Hepatic stellate cell (primary cell): ENCODE results near the gene EDEM1.
"Not testable (repeated sequence)": the region's sequence is repeated elsewhere in the genome, so short reads cannot be mapped to it uniquely, and the experiment has no call there.

ENCODE experiments used
- DNase-seq: peaks from one replicate; pipeline ENCODE4 v3.0.0; 2011; ENCODE audit warnings: low spot score

Gene EDEM1

GRCh38 chr3:5179036-5179435 lies 8.5 kb upstream of the EDEM1 start:
- not testable (repeated sequence) for DNase-seq

DNA sequence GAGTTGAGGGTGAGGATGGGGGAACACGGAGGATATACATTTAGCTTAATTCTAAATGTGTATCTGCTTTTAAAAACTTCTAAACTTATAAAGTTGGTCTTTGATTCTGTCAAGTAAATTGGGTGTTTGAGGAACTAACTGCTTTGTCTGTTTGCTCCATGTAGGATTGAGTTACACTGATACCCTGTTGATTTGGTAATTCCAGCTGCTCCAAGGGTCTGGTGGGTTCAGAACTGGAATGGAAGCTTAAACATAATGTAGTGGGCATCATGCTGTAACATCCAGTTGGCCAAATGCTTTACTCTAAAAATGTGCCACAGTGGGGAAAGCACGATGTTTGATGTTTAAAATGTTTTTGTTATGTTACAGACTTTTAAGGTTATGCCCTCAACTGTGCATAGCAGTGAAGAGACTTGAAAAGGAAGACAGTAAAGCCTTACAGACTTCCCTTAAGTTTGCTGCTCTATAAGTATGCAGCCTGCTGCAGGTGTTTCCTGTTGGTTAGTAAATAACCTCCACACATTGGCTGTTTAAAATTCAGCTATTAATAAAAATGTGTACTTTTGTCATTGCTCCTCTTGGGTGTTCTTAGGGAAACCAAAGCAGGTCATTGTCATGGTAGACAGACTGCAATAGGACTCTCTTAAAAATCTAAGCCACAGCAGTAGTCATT lies 5.9 kb upstream of the EDEM1 start:
- DNase-seq: no peak

GRCh38 chr3:5183714-5184113 lies 3.8 kb upstream of the EDEM1 start:
- not testable (repeated sequence) for DNase-seq

DNA sequence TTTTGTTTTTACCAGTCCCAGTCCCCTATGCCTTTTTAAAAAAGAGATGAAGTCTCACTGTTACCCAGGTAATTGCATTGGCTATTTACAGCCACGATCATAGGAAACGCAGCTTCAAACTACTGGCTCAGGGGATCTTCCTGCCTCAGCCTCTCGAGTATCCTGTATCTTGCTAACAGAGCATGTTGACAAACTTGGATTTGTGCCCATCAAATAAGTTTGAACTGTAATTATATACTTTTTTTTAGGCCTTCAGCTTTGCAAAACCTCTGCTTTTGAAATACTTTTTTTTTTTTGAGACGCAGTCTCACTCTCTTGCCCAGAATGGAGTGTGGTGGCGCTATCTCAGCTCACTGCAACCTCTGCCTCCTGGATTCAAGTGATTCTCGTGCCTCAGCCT lies 3.0 kb upstream of the EDEM1 start:
- DNase-seq: no peak

GRCh38 chr3:5185093-5185673 lies 2.3 kb upstream of the EDEM1 start:
- DNase-seq: no peak

- DNase-seq: no peak
Measured at GRCh38 chr3:5186089-5186857, 1.2 kb upstream of the EDEM1 start.

GRCh38 chr3:5186858-5187155 lies 700 bp upstream of the EDEM1 start:
- peak; percentile 35 for DNase-seq

- DNase-seq: peak; percentile 47
Measured at GRCh38 chr3:5187920-5188418, 462 bp downstream of the EDEM1 start.

GRCh38 chr3:5188419-5189221 lies 1.1 kb downstream of the EDEM1 start:
- peak; percentile 41 for DNase-seq

GRCh38 chr3:5190147-5190791 lies 2.8 kb downstream of the EDEM1 start:
- DNase-seq: no peak

- DNase-seq: no peak
Measured at GRCh38 chr3:5191555-5192304, 4.2 kb downstream of the EDEM1 start.

- no peak for DNase-seq
Measured at GRCh38 chr3:5192571-5193365, 5.3 kb downstream of the EDEM1 start.

DNA sequence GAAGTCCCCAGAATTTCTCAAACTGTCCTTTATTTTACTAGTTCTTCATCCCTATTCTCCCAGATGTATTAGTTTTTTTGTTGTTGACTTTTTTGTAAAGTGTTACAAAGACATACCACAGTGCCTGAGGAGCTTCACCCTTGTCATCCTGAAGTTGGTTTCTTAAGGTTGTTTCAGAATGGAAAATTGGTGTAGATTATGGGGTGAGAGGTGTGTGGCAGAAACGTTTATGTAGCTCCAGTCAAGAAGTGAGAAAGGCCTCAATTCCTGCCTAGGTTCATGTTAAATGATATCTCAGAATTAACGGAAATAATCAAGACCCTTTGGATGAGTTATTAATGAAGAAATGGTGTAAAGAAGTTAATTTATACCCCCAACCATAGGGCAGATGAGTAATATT lies 6.8 kb downstream of the EDEM1 start:
- no peak for DNase-seq

- peak; percentile 64 for DNase-seq
Measured at GRCh38 chr3:5194801-5195509, 7.4 kb downstream of the EDEM1 start.

DNA sequence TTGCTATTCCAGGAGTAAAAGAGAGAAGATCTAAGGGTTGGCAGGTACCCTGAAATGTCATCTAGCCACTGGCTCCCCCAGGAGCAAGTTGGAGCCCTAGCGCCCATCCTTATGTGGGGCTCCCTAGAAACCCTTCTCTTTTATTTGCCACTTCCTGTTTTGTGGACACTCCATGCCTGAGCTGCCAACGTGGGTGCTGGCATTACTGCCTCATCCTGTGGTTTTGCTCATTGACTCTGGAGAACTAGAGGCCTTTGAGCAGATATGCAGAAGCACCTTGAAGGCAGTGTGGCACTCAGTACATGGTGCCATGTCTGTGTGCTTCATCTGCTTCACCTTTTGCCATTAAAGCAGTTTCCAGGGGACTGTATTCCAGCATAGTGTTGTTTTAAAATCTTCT lies 8.1 kb downstream of the EDEM1 start:
- no peak for DNase-seq

GRCh38 chr3:5197022-5197421 lies 9.5 kb downstream of the EDEM1 start:
- DNase-seq: no peak

GRCh38 chr3:5197470-5198312 lies 10.2 kb downstream of the EDEM1 start:
- DNase-seq: no peak

DNA sequence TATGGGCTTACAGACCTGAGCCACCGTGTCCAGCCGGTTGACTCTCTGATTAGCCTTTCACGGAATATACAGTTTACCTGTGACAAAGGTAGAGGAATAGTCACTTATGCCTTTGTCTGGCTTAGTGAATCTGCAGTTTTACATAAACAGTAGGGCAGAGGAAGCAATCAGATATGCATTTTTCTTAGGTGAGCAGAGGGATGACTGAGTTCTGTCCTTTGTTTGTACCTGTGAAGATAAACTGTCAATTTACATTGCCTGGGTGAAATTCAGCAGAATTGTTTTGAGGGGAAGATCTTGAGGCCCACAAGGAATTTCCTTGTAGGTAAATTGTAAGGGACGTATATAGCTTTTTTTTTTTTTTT lies 10.8 kb downstream of the EDEM1 start:
- no peak for DNase-seq
